SU-DHL-6 (cell line): ENCODE results near the gene KCNMB2.

Experiments
- H2AFZ ChIP-seq: fragments of 200-600 bp; sonication (generic); 2 replicates; pipeline ENCODE4 v1.6.1; 2014; ENCODE audit warnings: low read depth, mild to moderate bottlenecking, moderate library complexity, mixed read lengths, antibody characterized with exemption, low read length; ENCODE audit not compliant: severe bottlenecking
- H3F3A ChIP-seq: fragments of 200-600 bp; shearing (Covaris generic); 2 replicates; pipeline ENCODE4 v1.6.0; 2016; ENCODE audit warnings: antibody characterized with exemption, mild to moderate bottlenecking; ENCODE audit not compliant: insufficient read depth
- H3K27ac ChIP-seq: fragments of 200-600 bp; sonication (generic); 2 replicates; pipeline ENCODE4 v1.5.1; 2016; ENCODE audit warnings: low read depth, mild to moderate bottlenecking, low read length, moderate library complexity, mixed read lengths
- H3K27me3 ChIP-seq: fragments of 200-600 bp; sonication (generic), shearing (Covaris generic); 2 replicates; pipeline ENCODE4 v1.6.0; 2014; ENCODE audit warnings: mild to moderate bottlenecking, low read length
- H3K36me3 ChIP-seq: fragments of 200-600 bp; sonication (generic); 2 replicates; pipeline ENCODE4 v1.6.1; 2014; ENCODE audit warnings: mild to moderate bottlenecking, low read length, mixed read lengths
- H3K4me2 ChIP-seq: fragments of 300-600, 200-600 bp; shearing (Covaris generic), sonication (generic); 2 replicates; pipeline ENCODE4 v1.6.0; 2014; ENCODE audit warnings: low read length, low read depth, mild to moderate bottlenecking; ENCODE audit not compliant: poor library complexity, severe bottlenecking
- H3K4me3 ChIP-seq: fragments of 200-600 bp; sonication (generic); 2 replicates; pipeline ENCODE4 v1.5.1; 2014; ENCODE audit warnings: antibody characterized with exemption, low read length, mild to moderate bottlenecking, mixed read lengths; ENCODE audit not compliant: insufficient read depth, poor library complexity, severe bottlenecking
- H3K79me2 ChIP-seq: fragments of 200-600 bp; sonication (generic); 2 replicates; pipeline ENCODE4 v1.6.1; 2014; ENCODE audit warnings: mild to moderate bottlenecking, low read length, moderate library complexity; ENCODE audit not compliant: insufficient read depth
- H3K9ac ChIP-seq: fragments of 200-600 bp; sonication (generic); 2 replicates; pipeline ENCODE4 v1.7.0; 2014; ENCODE audit warnings: mild to moderate bottlenecking, low read length
- H3K9me2 ChIP-seq: fragments of 200-600 bp; sonication (generic); replicated peaks from 2 replicates; pipeline ENCODE4 v1.6.1; 2014; ENCODE audit warnings: low read length; ENCODE audit not compliant: insufficient read depth
- H3K9me3 ChIP-seq: fragments of 200-600 bp; sonication (generic); 2 replicates; pipeline ENCODE4 v1.6.1; 2014; ENCODE audit warnings: low read length, mixed read lengths; ENCODE audit not compliant: insufficient read depth
- H4K20me1 ChIP-seq: fragments of 200-600 bp; sonication (generic); 2 replicates; pipeline ENCODE4 v1.6.1; 2014; ENCODE audit warnings: low read depth, mild to moderate bottlenecking, antibody characterized with exemption, low read length, moderate library complexity, mixed read lengths
- EZH2phosphoT487 ChIP-seq: fragments of 200-600 bp; sonication (generic), shearing (Covaris generic); conservative IDR thresholded peaks from 2 replicates; pipeline ENCODE4 v1.6.1; 2018; ENCODE audit warnings: mild to moderate bottlenecking, antibody characterized with exemption, low read length, moderate library complexity, mixed read lengths
- TF ChIP-seq, protein P1 (sequence below): fragments of 200-600 bp; sonication (generic); IDR thresholded peaks from one replicate; pipeline ENCODE4 v1.5.1; 2017; ENCODE audit warnings: antibody characterized with exemption, mild to moderate bottlenecking, low read length, moderate library complexity; ENCODE audit not compliant: insufficient read depth, poor library complexity, severe bottlenecking

The KCNMB2 gene

DNA sequence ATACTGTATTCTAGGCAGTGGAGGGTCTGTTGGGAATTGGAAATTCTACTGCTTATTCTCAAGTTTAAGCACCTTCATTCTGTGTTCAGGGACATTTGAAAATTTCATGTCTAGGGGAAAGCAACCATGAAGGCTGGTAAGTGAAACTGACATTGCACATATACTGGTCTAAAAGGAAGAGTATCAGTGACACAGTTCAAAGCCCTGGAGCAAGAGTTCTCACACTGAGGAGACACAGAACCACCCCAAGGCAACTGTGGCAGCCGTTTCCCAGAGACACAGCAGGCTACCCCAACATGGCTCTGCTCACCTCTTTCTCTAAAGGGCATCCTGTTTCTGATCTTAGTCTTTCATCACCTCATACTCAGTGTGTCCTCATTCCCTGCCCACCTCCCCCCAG, 67.5 kb downstream of the KCNMB2 start:
- Histone ChIP-seq H2AFZ (no peak overlapping the region), H3K9me2 (no peaks in the 10 kb centered on the region), H3K36me3 (peaks cover 23% of the 10 kb centered on the region), H4K20me1 (no peaks in the 10 kb centered on the region), H3K79me2 (peaks cover 65% of the 10 kb centered on the region), H3K27me3 (no peaks in the 10 kb centered on the region), H3K27ac (peak overlapping the region; percentile 7; the same call in 1 of the 2 replicates), H3K4me2 (no peak overlapping the region), H3K9me3 (no peaks in the 10 kb centered on the region), H3F3A (peaks cover 15% of the 10 kb centered on the region; the same call in 1 of the 2 replicates), H3K9ac (no peak overlapping the region), H3K4me3 (no peak overlapping the region)
- TF ChIP-seq, protein P1, sequence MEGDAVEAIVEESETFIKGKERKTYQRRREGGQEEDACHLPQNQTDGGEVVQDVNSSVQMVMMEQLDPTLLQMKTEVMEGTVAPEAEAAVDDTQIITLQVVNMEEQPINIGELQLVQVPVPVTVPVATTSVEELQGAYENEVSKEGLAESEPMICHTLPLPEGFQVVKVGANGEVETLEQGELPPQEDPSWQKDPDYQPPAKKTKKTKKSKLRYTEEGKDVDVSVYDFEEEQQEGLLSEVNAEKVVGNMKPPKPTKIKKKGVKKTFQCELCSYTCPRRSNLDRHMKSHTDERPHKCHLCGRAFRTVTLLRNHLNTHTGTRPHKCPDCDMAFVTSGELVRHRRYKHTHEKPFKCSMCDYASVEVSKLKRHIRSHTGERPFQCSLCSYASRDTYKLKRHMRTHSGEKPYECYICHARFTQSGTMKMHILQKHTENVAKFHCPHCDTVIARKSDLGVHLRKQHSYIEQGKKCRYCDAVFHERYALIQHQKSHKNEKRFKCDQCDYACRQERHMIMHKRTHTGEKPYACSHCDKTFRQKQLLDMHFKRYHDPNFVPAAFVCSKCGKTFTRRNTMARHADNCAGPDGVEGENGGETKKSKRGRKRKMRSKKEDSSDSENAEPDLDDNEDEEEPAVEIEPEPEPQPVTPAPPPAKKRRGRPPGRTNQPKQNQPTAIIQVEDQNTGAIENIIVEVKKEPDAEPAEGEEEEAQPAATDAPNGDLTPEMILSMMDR = no peak
- no peak for TF ChIP-seq EZH2phosphoT487

- H3K9ac ChIP-seq = no peak overlapping the region
- H3K4me2 ChIP-seq = no peak overlapping the region
- H3K9me2 ChIP-seq = no peaks in the 10 kb centered on the region
- H3F3A ChIP-seq = no peaks in the 10 kb centered on the region
- no peak for TF ChIP-seq EZH2phosphoT487
- TF ChIP-seq, protein P1 = no peak
- H2AFZ ChIP-seq = no peak overlapping the region
- H4K20me1 ChIP-seq = no peaks in the 10 kb centered on the region
- H3K9me3 ChIP-seq = no peaks in the 10 kb centered on the region
- H3K27ac ChIP-seq = no peak overlapping the region
- no peak overlapping the region for H3K4me3 ChIP-seq
- peaks cover 81% of the 10 kb centered on the region for H3K79me2 ChIP-seq
- H3K36me3 ChIP-seq = peaks cover 19% of the 10 kb centered on the region; the same call in 1 of the 2 replicates
- no peaks in the 10 kb centered on the region for H3K27me3 ChIP-seq
Observed at GRCh38 chr3:178618197-178618596, 82.0 kb downstream of the KCNMB2 start.

DNA sequence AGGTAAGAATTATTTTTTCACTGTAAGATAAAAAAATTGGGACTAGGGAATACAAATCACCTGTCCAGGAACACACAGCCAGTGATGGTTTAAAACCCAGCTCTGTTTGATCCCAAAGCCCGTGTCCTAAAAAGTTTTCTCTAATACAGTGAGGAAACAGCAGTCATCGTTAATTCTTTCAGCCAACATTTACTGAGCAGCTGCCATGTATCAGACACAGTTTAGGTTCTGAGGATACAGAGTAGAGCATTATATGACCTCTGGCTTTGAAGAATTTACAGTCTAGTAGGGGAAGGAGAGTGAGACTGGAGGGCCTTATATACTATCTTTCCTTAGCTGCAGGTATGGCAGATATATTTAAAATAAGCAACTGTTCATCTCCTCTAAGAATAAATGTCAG, 82.7 kb downstream of the KCNMB2 start:
- no peak overlapping the region for H3K27ac ChIP-seq
- H3K27me3 ChIP-seq = no peaks in the 10 kb centered on the region
- no peaks in the 10 kb centered on the region for H4K20me1 ChIP-seq
- no peak for TF ChIP-seq EZH2phosphoT487
- TF ChIP-seq, protein P1 = no peak
- H3K9me2 ChIP-seq = no peaks in the 10 kb centered on the region
- peaks cover 17% of the 10 kb centered on the region for H3K36me3 ChIP-seq
- no peak overlapping the region for H2AFZ ChIP-seq
- no peaks in the 10 kb centered on the region for H3F3A ChIP-seq
- no peak overlapping the region for H3K4me2 ChIP-seq
- no peak overlapping the region for H3K9ac ChIP-seq
- H3K9me3 ChIP-seq = no peaks in the 10 kb centered on the region
- H3K4me3 ChIP-seq = no peak overlapping the region
- peaks cover 80% of the 10 kb centered on the region for H3K79me2 ChIP-seq
